Measurements from ENCODE around the gene CDR2. TPM values are rescaled to one million over a fixed set of nuclear protein-coding genes. Genes with fewer than 3 reads are reported as not detected.

CDR2 gene
- total and polyA plus RNA-seq, 11 donors, result 3.7 to 12.4 (median 6.0) TPM

- DNase-seq, result no peak
- intact Hi-C loops (cut with DNase I), result loop anchor here in 2 of 10 donors (10.0 kb wide), 2 partner anchors 57 to 1163 kb away; partner anchors contain the start of genes CDR2 (in 1 of the 2), DNAH3 (in 1 of the 2) and LDAF1 (in 1 of the 2)
- no peak for ATAC-seq
- TF ChIP-seq, protein P1, sequence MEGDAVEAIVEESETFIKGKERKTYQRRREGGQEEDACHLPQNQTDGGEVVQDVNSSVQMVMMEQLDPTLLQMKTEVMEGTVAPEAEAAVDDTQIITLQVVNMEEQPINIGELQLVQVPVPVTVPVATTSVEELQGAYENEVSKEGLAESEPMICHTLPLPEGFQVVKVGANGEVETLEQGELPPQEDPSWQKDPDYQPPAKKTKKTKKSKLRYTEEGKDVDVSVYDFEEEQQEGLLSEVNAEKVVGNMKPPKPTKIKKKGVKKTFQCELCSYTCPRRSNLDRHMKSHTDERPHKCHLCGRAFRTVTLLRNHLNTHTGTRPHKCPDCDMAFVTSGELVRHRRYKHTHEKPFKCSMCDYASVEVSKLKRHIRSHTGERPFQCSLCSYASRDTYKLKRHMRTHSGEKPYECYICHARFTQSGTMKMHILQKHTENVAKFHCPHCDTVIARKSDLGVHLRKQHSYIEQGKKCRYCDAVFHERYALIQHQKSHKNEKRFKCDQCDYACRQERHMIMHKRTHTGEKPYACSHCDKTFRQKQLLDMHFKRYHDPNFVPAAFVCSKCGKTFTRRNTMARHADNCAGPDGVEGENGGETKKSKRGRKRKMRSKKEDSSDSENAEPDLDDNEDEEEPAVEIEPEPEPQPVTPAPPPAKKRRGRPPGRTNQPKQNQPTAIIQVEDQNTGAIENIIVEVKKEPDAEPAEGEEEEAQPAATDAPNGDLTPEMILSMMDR (IDR thresholded peaks at IDR 0.05), result no peak
- TF ChIP-seq POLR2A (IDR thresholded peaks at IDR 0.05), result no peak
- H3K9me3 ChIP-seq, result no peaks in the 10 kb centered on the region
- H3K36me3 ChIP-seq, result peaks cover 0 to 97% (median 89%) of the 10 kb centered on the region in 9 donors
- peaks cover 0 to 8% (median 1%) of the 10 kb centered on the region in 12 donors for H3K4me1 ChIP-seq
- H3K27ac ChIP-seq, result no peak overlapping the region
- 83 to 94% (median 89%) methylated on average over 6 of the region's 6 CpGs for WGBS, 4 donors
- H3K27me3 ChIP-seq, result no peaks in the 10 kb centered on the region
- H3K4me3 ChIP-seq, result no peak overlapping the region
Observed at GRCh38 chr16:22317625-22318024, 56.8 kb downstream of the CDR2 start.

DNA sequence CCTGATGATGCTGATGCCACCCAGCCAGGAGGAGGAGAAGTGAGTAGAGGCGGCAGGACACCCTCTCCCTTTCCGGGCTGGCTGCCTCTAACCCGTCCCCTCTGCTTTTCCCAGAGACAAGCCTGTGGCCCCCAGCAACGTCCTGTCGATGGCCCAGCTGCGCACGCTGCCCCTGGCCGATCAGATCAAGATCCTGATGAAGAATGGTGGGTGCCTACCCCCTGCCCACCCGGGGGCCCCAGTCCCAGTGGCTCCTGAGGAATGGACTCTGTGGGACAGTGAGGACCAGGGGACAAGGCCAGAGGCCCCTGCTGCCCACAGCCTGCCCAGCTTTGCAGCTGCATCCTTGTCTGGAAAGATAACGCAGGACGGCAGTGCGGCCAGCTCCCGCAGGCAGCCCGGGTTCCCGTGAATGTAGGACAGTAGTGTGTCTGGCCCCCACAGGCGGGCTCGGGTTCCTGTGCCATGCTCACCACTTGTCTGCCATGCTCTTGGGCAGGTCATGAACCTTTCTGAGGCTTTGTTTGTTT, 57.4 kb downstream of the CDR2 start:
- H3K4me1 ChIP-seq, result peaks cover 0 to 8% (median 1%) of the 10 kb centered on the region in 12 donors
- no peaks in the 10 kb centered on the region for H3K27me3 ChIP-seq
- H3K27ac ChIP-seq, result no peak overlapping the region
- DNase-seq (peak in 1 of 5 donors; percentile 13), ATAC-seq (peak in 1 of 4 donors; percentile 4)
- TF ChIP-seq, protein P1 (IDR thresholded peaks at IDR 0.05), result no peak
- TF ChIP-seq POLR2A (IDR thresholded peaks at IDR 0.05), result no peak
- intact Hi-C loops (cut with DNase I), result loop anchor here in 2 of 10 donors (10.0 kb wide), 2 partner anchors 58 to 1162 kb away; partner anchors contain the start of genes CDR2 (in 1 of the 2), DNAH3 (in 1 of the 2) and LDAF1 (in 1 of the 2)
- 84 to 90% (median 90%) methylated on average over 9 to 17 of the region's 17 CpGs for WGBS, 4 donors
- H3K4me3 ChIP-seq, result no peak overlapping the region
- no peaks in the 10 kb centered on the region for H3K9me3 ChIP-seq
- peaks cover 0 to 100% (median 95%) of the 10 kb centered on the region in 9 donors for H3K36me3 ChIP-seq

- Histone ChIP-seq H3K9me3 (no peaks in the 10 kb centered on the region), H3K27me3 (no peaks in the 10 kb centered on the region), H3K4me3 (no peak overlapping the region), H3K4me1 (peaks cover 0 to 6% (median under 1%) of the 10 kb centered on the region in 12 donors), H3K27ac (no peak overlapping the region), H3K36me3 (peaks cover 0 to 100% (median 95%) of the 10 kb centered on the region in 9 donors)
- 75 to 91% (median 88%) methylated on average over 2 to 9 of the region's 9 CpGs for WGBS, 4 donors
- DNase-seq (no peak), ATAC-seq (peak in 1 of 4 donors; percentile 4)
- TF ChIP-seq, protein P1 (IDR thresholded peaks at IDR 0.05), result no peak
- TF ChIP-seq POLR2A (IDR thresholded peaks at IDR 0.05), result no peak
- intact Hi-C loops (cut with DNase I), result loop anchor here in 2 of 10 donors (10.0 kb wide), 2 partner anchors 58 to 1162 kb away; partner anchors contain the start of genes CDR2 (in 1 of the 2), DNAH3 (in 1 of the 2) and LDAF1 (in 1 of the 2)
Observed at GRCh38 chr16:22316411-22316811, 58.0 kb downstream of the CDR2 start.

- peaks cover 0 to 100% (median 94%) of the 10 kb centered on the region in 9 donors for H3K36me3 ChIP-seq
- H3K27ac ChIP-seq, result no peak overlapping the region
- WGBS, 4 donors, result 94 to 100% (median 96%) methylated on average over 1 of the region's 1 CpG
- no peak overlapping the region for H3K4me3 ChIP-seq
- DNase-seq, result no peak
- intact Hi-C loops (cut with DNase I), result loop anchor here in 2 of 10 donors (10.0 kb wide), 2 partner anchors 59 to 1161 kb away; partner anchors contain the start of genes CDR2 (in 1 of the 2), DNAH3 (in 1 of the 2) and LDAF1 (in 1 of the 2)
- no peak for ATAC-seq
- TF ChIP-seq POLR2A (IDR thresholded peaks at IDR 0.05), result no peak
- TF ChIP-seq, protein P1 (IDR thresholded peaks at IDR 0.05), result no peak
- H3K9me3 ChIP-seq, result no peaks in the 10 kb centered on the region
- H3K27me3 ChIP-seq, result no peaks in the 10 kb centered on the region
- peaks cover 0 to 6% (median 0%) of the 10 kb centered on the region in 12 donors for H3K4me1 ChIP-seq
Observed at GRCh38 chr16:22315979-22316378, 58.4 kb downstream of the CDR2 start.

Data from heart left ventricle (tissue), 16 donors.